ENCODE data around the gene ETNK1. TPM values are rescaled to one million over a fixed set of nuclear protein-coding genes. Genes with fewer than 3 reads are reported as not detected.
A peak's percentile ranks its signal among the peaks of the same experiment; 100 is the strongest.

The ETNK1 gene
- total RNA-seq, 1 experiment from 2014 or later = 70.1 TPM

DNA sequence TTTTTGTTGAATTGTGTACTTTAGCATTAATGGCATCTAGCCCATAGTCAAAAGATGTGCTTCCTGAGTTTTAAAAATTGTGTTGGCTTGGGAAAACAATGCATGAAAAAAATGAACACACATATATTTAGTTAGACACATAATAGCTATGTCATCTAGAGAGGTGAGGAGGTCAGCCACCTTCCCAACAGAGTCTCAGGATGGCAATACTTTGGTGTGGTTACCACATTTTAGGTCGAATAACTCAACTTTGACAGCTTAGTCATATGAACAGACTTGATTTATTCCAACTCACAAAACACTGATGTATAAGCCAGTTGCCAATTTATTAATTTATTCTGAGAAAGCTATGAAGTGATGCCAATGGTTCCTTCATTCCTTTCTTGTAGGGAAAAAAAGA lies 114.0 kb downstream of the ETNK1 start:
- Mint-ChIP-seq H3K36me3 (ENCODE audit: insufficient read depth in 1 of 3, low read depth in 3 of 3) (peaks cover 0 to 2% (median 0%) of the 10 kb centered on the region in 3 experiments; a peak in 1 of 7 replicates), H3K9me3 (no peaks in the 10 kb centered on the region), H3K27me3 (ENCODE audit: low read depth) (no peaks in the 10 kb centered on the region), H3K4me3 (no peak overlapping the region), H3K4me1 (peaks cover 0 to 6% of the 10 kb centered on the region in 2 experiments; a peak in 3 of 4 replicates), H3K27ac (peak overlapping the region in 1 of 3 experiments; percentile 28; a peak in 1 of 7 replicates)
- no peak for TF ChIP-seq CTCF (conservative IDR thresholded peaks at IDR 0.05)
- H3T11ph ChIP-seq (ENCODE audit: low read length) = no peak overlapping the region
- no peaks in the 10 kb centered on the region for H3K27me3 ChIP-seq (ENCODE audit: insufficient read depth, low read length)
- H3K9me3 ChIP-seq (ENCODE audit: control insufficient read depth, low read depth, low read length) = no peaks in the 10 kb centered on the region
- no peaks in the 10 kb centered on the region for H3K79me2 ChIP-seq (ENCODE audit: insufficient read depth, low read length)
- H3K79me1 ChIP-seq (ENCODE audit: insufficient read depth, low read depth, low read length, poor library complexity, severe bottlenecking) = no peaks in the 10 kb centered on the region
- no peaks in the 10 kb centered on the region for H4K20me1 ChIP-seq (ENCODE audit: control insufficient read depth, insufficient read depth, insufficient read length)
- no peak overlapping the region for H3K23ac ChIP-seq (ENCODE audit: insufficient read length, low read depth, low read length)
- H3K14ac ChIP-seq (ENCODE audit: insufficient read depth, low read length) = no peak overlapping the region
- H2AK5ac ChIP-seq (ENCODE audit: insufficient read length, low read length) = no peak overlapping the region
- no peak overlapping the region for H3K4me2 ChIP-seq (ENCODE audit: insufficient read depth, insufficient read length, low read length)
- H4K5ac ChIP-seq (ENCODE audit: insufficient read length, low read depth, low read length) = no peak overlapping the region
- no CpG with 5 or more reads among the region's 1 CpG for WGBS (ENCODE audit: extremely low coverage, insufficient read length, low lambda C conversion rate)
- no peak overlapping the region for H2BK20ac ChIP-seq (ENCODE audit: low read depth, low read length, poor library complexity, severe bottlenecking)
- no peak overlapping the region for H3K9ac ChIP-seq (ENCODE audit: extremely low read depth, insufficient read length, low read length)
- no peak overlapping the region for H2AFZ ChIP-seq (ENCODE audit: low read length)
- no peak overlapping the region for H3K56ac ChIP-seq (ENCODE audit: insufficient read length, low read depth, low read length)
- no peak overlapping the region for H3K4ac ChIP-seq (ENCODE audit: low read depth, low read length)
- H2BK12ac ChIP-seq (ENCODE audit: insufficient read length, low read depth, low read length) = no peak overlapping the region
- H4K91ac ChIP-seq (ENCODE audit: insufficient read length, low read depth, low read length) = no peak overlapping the region
- no peaks in the 10 kb centered on the region for H3K4me1 ChIP-seq (ENCODE audit: insufficient read depth, low read length)
- H2BK5ac ChIP-seq (ENCODE audit: insufficient read length, low read length) = no peak overlapping the region
- no peak for DNase-seq
- H3K27ac ChIP-seq (ENCODE audit: insufficient read length, low read depth, low read length) = no peak overlapping the region
- H3K23me2 ChIP-seq (ENCODE audit: insufficient read length, low read depth, low read length, poor library complexity, severe bottlenecking) = no peaks in the 10 kb centered on the region
- H2BK15ac ChIP-seq (ENCODE audit: low read depth, low read length) = no peak overlapping the region
- no peak overlapping the region for H3K18ac ChIP-seq (ENCODE audit: insufficient read length, low read depth, low read length)
- H2BK120ac ChIP-seq (ENCODE audit: low read depth, low read length, poor library complexity, severe bottlenecking) = no peak overlapping the region
- H4K8ac ChIP-seq (replicated peaks; ENCODE audit: insufficient read length, low read depth, low read length) = no peak overlapping the region

Other genes with a start within 250 kb of the ETNK1 start
- 35.4 and 36.9 TPM in 2 replicates for gene C2CD5, start 80.6 kb upstream of the ETNK1 start, total RNA-seq (2021)